Parathyroid adenoma (tissue), 2 donors: ENCODE results near the gene VDAC2.
A peak's percentile ranks its signal among the peaks of the same experiment; 100 is the strongest.

ENCODE experiments used
- H2AFZ ChIP-seq: fragments of 300-600 bp; sonication (generic); one replicate; pipeline ENCODE4 v1.7.0; 2017; ENCODE audit warnings: antibody characterized with exemption, mild to moderate bottlenecking
- H3K27ac ChIP-seq: fragments of 300-600 bp; sonication (generic); one replicate; pipeline ENCODE4 v1.7.0; 2017
- H3K27me3 ChIP-seq: fragments of 300-600 bp; sonication (generic); one replicate; pipeline ENCODE4 v1.7.0; 2017; ENCODE audit warnings: low read length; ENCODE audit not compliant: control insufficient read depth, insufficient read depth
- H3K36me3 ChIP-seq: fragments of 300-600 bp; sonication (generic); one replicate; pipeline ENCODE4 v1.7.0; 2017; ENCODE audit warnings: low read length; ENCODE audit not compliant: control insufficient read depth, insufficient read depth
- H3K4me1 ChIP-seq: fragments of 300-600 bp; sonication (generic); one replicate; pipeline ENCODE4 v1.7.0; 2017; ENCODE audit warnings: control low read depth
- H3K4me2 ChIP-seq: fragments of 300-600 bp; sonication (generic); one replicate; pipeline ENCODE4 v1.7.0; 2017; ENCODE audit warnings: low read length
- H3K4me3 ChIP-seq: fragments of 300-600 bp; sonication (generic); one replicate; pipeline ENCODE4 v1.7.0; 2017; ENCODE audit warnings: low read depth, low read length
- H3K79me2 ChIP-seq: fragments of 300-600 bp; sonication (generic); one replicate; pipeline ENCODE4 v1.7.0; 2017; ENCODE audit warnings: control low read depth
- H3K9ac ChIP-seq: fragments of 300-600 bp; sonication (generic); one replicate; pipeline ENCODE4 v1.7.0; 2017; ENCODE audit warnings: mild to moderate bottlenecking
- H3K9me3 ChIP-seq: fragments of 300-600 bp; sonication (generic); one replicate; pipeline ENCODE4 v1.7.0; 2017; ENCODE audit warnings: low read length; ENCODE audit not compliant: control insufficient read depth
- CTCF ChIP-seq: fragments of 300-600 bp; sonication (generic); IDR thresholded peaks from one replicate; pipeline ENCODE4 v1.7.0; 2017; ENCODE audit warnings: antibody characterized with exemption, mild to moderate bottlenecking
- donor health status: primary hyperparathyroidism.

The VDAC2 gene

DNA sequence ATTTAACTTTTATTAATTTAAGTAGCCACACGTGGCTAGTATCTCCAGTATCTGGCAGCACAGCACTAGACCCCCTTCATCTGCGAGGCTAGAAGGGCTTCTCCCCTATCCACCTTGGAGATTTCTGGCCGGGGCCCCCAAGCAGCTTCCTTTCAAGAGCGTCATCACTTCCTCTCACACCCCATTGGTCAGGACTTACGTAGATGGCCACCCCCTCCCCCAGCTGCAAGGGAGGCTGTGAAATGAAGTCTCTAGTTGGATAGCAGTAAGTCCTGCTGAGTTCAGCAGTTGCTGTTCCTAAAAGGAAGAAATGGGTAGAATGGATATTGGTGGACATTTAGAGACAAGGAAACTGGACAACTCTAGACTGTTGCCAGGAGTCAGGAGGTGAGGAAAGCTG is 59.0 kb downstream of the VDAC2 start:
- Histone ChIP-seq H3K4me2 (no peak overlapping the region), H3K27me3 (no peaks in the 10 kb centered on the region), H3K36me3 (no peaks in the 10 kb centered on the region), H3K79me2 (no peaks in the 10 kb centered on the region), H2AFZ (no peak overlapping the region), H3K27ac (no peak overlapping the region), H3K9me3 (no peaks in the 10 kb centered on the region), H3K4me1 (no peaks in the 10 kb centered on the region), H3K9ac (no peak overlapping the region), H3K4me3 (no peak overlapping the region)
- no peak for TF ChIP-seq CTCF

DNA sequence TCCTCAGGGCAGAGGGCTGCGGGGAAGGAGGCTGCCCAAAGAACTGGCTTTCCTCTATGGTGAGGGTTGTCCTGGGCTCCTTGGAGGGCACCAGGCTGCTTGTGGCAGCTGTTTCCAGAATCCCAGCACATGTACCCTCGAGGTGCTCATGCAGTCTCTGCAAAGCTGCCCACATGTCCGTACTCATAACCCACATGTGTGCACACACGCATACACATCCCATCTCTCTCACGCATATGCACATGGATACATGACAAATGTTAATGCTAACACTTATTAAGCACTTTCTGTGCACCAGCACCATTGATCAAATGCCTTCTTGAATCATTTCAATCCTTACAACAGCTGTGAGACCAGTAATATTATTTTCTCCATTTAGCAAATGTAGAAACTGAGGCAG is 61.5 kb downstream of the VDAC2 start:
- Histone ChIP-seq H3K4me2 (no peak overlapping the region), H3K27me3 (no peaks in the 10 kb centered on the region), H3K27ac (no peak overlapping the region), H3K9ac (no peak overlapping the region), H3K9me3 (no peaks in the 10 kb centered on the region), H3K4me3 (no peak overlapping the region), H3K4me1 (peaks cover 5% of the 10 kb centered on the region), H2AFZ (no peak overlapping the region), H3K36me3 (no peaks in the 10 kb centered on the region), H3K79me2 (no peaks in the 10 kb centered on the region)
- TF ChIP-seq CTCF: no peak

DNA sequence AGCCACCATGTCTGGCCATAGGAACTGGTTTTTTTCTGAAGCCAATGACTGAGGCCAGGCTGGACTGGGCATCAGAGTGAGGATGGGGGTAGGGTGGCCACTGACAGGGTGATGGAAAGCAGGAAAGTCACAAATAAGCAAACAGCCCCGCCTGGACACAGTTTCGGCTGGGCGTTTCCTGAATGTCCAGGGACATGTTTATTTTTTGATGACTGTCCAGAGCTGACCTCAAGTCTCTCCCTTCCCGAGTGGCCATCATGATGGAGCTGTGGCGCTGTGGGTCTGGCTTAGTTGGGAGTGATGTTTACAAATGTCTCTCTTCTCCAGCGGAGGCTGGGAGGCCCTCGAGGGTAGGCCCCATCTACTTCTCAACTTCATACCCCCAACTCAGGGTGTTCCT is 62.3 kb downstream of the VDAC2 start:
- TF ChIP-seq CTCF: no peak
- no peak overlapping the region for H3K4me2 ChIP-seq
- no peak overlapping the region for H3K4me3 ChIP-seq
- H3K4me1 ChIP-seq: peaks cover 5% of the 10 kb centered on the region
- H3K9ac ChIP-seq: no peak overlapping the region
- H3K36me3 ChIP-seq: no peaks in the 10 kb centered on the region
- no peaks in the 10 kb centered on the region for H3K79me2 ChIP-seq
- H2AFZ ChIP-seq: peak overlapping the region; percentile 47
- no peaks in the 10 kb centered on the region for H3K27me3 ChIP-seq
- no peaks in the 10 kb centered on the region for H3K9me3 ChIP-seq
- no peak overlapping the region for H3K27ac ChIP-seq

- H3K36me3 ChIP-seq: no peaks in the 10 kb centered on the region
- peaks cover 5% of the 10 kb centered on the region for H3K4me1 ChIP-seq
- no peak overlapping the region for H3K27ac ChIP-seq
- H3K9ac ChIP-seq: no peak overlapping the region
- no peaks in the 10 kb centered on the region for H3K79me2 ChIP-seq
- H3K27me3 ChIP-seq: no peaks in the 10 kb centered on the region
- H2AFZ ChIP-seq: peak overlapping the region; percentile 67
- no peak overlapping the region for H3K4me3 ChIP-seq
- no peak for TF ChIP-seq CTCF
- no peaks in the 10 kb centered on the region for H3K9me3 ChIP-seq
- no peak overlapping the region for H3K4me2 ChIP-seq
Observed at GRCh38 chr10:75276069-75276872, 65.7 kb downstream of the VDAC2 start.

- H3K9ac ChIP-seq: no peak overlapping the region
- H3K79me2 ChIP-seq: no peaks in the 10 kb centered on the region
- no peaks in the 10 kb centered on the region for H3K27me3 ChIP-seq
- H3K36me3 ChIP-seq: no peaks in the 10 kb centered on the region
- H3K27ac ChIP-seq: no peak overlapping the region
- TF ChIP-seq CTCF: no peak
- no peak overlapping the region for H2AFZ ChIP-seq
- H3K4me2 ChIP-seq: no peak overlapping the region
- no peaks in the 10 kb centered on the region for H3K9me3 ChIP-seq
- H3K4me1 ChIP-seq: peaks cover 14% of the 10 kb centered on the region
- no peak overlapping the region for H3K4me3 ChIP-seq
Observed at GRCh38 chr10:75280236-75280635, 69.6 kb downstream of the VDAC2 start.
